OCI-LY7 (cell line): ENCODE results near the gene RAB20.

Experiments used
- CTCF ChIP-seq: fragments of 200-600 bp; sonication (generic); conservative IDR thresholded peaks from 2 replicates; pipeline ENCODE4 v1.5.1; 2014; ENCODE audit warnings: mild to moderate bottlenecking, antibody characterized with exemption, low read length, moderate library complexity, mixed read lengths
- EZH2phosphoT487 ChIP-seq: fragments of 200-600 bp; sonication (generic); IDR thresholded peaks from 2 replicates; pipeline ENCODE4 v1.6.1; 2018; ENCODE audit warnings: low read depth, borderline replicate concordance, mild to moderate bottlenecking, mixed run types, antibody characterized with exemption, low read length, moderate library complexity, mixed read lengths

- no peak for TF ChIP-seq CTCF
- no peak for TF ChIP-seq EZH2phosphoT487
These were observed 27.5 kb downstream of the RAB20 start for GRCh38 chr13:110533771-110534670.
